K562 (cell line): ENCODE data around the gene HSF4. TPM values are rescaled to one million over a fixed set of nuclear protein-coding genes. Genes with fewer than 3 reads are reported as not detected.

ENCODE experiments used
- ATAC-seq: fragments of 200-7000 bp; cut with Tn5 transposase; 3 replicates; pipeline ENCODE4 v1.9.1; 2020; ENCODE audit warnings: moderate library complexity
- BruUV-seq: library from RNA; stranded (reverse); fragments of 400-500 nt; replicated peaks from 2 replicates; lab custom pipeline; 2021; lab: Mats Ljungman, UMichigan
- CTCF ChIA-PET: fragments of 300-600 bp; formaldehyde crosslinking; extraction: SDS; loops from one replicate; lab custom pipeline; 2021; ENCODE audit warnings: low intra/inter-chr PET ratio; lab: Yijun Ruan, JAX
- POLR2A ChIA-PET: fragments of 300-600, 350-650 bp; sonication (Branson Sonifier 250); formaldehyde crosslinking; extraction: SDS; loops from one replicate; lab custom pipeline; 2021; ENCODE audit warnings: antibody characterized with exemption, inconsistent platforms; lab: Yijun Ruan, JAX
- DNase-seq, 4 experiments: peaks; one replicate each; pipeline versions ENCODE4 v3.0.0 to v3.0.0-alpha.2; 2011 to 2018; ENCODE audit warnings: low spot score in 3 of 4, mixed read lengths in 3 of 4; ENCODE audit errors: extremely low read depth in 1 of 4
- FAIRE-seq: peaks from 2 replicates; lab custom pipeline; 2011; peaks lifted over from hg19 to GRCh38; lab: Jason Lieb, UNC
- H2AFZ ChIP-seq: 2 replicates; pipeline ENCODE4 v1.6.0; 2011; ENCODE audit warnings: low read depth, low read length, control low read depth, inconsistent platforms
- H3K27ac ChIP-seq: fragments of 200-600 bp; 3 replicates; pipeline ENCODE4 v1.8.0; 2011; ENCODE audit warnings: low read depth, mild to moderate bottlenecking, control low read depth, inconsistent platforms, low read length, moderate library complexity, mixed read lengths; ENCODE audit errors: extremely low read depth
- H3K27me3 ChIP-seq, 2 experiments: fragments of 300-600 bp in 1 of 2; 2 replicates in 1 of 2; 3 replicates in 1 of 2; pipeline versions ENCODE4 v1.6.0 to v1.8.0; 2011; ENCODE audit warnings: inconsistent platforms in 2 of 2, low read length in 2 of 2, mild to moderate bottlenecking in 1 of 2, mixed read lengths in 1 of 2, moderate library complexity in 1 of 2; ENCODE audit not compliant: control insufficient read depth in 2 of 2, insufficient read depth in 2 of 2
- H3K36me3 ChIP-seq: fragments of 300-600 bp; 3 replicates; pipeline ENCODE4 v1.8.0; 2011; ENCODE audit warnings: mild to moderate bottlenecking, low read length, inconsistent platforms; ENCODE audit not compliant: control insufficient read depth, insufficient read depth
- H3K4me1 ChIP-seq, 2 experiments: fragments of 200-600 bp in 1 of 2; replicated peaks in 1 of 2; 2 replicates in 1 of 2; 3 replicates in 1 of 2; pipeline versions ENCODE4 v1.5.1 to v1.8.0; 2011; ENCODE audit warnings: inconsistent platforms in 2 of 2, low read length in 2 of 2, mild to moderate bottlenecking in 1 of 2, mixed read lengths in 1 of 2, moderate library complexity in 1 of 2; ENCODE audit not compliant: control insufficient read depth in 2 of 2, insufficient read depth in 2 of 2
- H3K4me2 ChIP-seq: 2 replicates; pipeline ENCODE4 v1.6.1; 2011; ENCODE audit warnings: low read length, control low read depth, inconsistent platforms, mixed read lengths; ENCODE audit not compliant: insufficient read depth
- H3K4me3 ChIP-seq: fragments of 200-600 bp; sonication (generic), shearing (Covaris generic); 2 replicates; pipeline ENCODE4 v1.5.1; 2016; ENCODE audit warnings: control low read depth, inconsistent platforms
- H3K79me2 ChIP-seq: fragments of 200-600 bp; 3 replicates; pipeline ENCODE4 v1.8.0; 2011; ENCODE audit warnings: low read length, inconsistent platforms; ENCODE audit not compliant: control insufficient read depth, insufficient read depth
- H3K9ac ChIP-seq, 2 experiments: 2 replicates each; pipeline versions ENCODE4 v1.6.0 to v1.6.1; 2011; ENCODE audit warnings: low read depth in 2 of 2, low read length in 2 of 2, control low read depth in 1 of 2, inconsistent platforms in 1 of 2, mild to moderate bottlenecking in 1 of 2, mixed read lengths in 1 of 2; ENCODE audit not compliant: insufficient read depth in 1 of 2
- H3K9me1 ChIP-seq: one replicate; pipeline ENCODE4 v1.6.0; 2011; ENCODE audit warnings: inconsistent platforms, mild to moderate bottlenecking, low read length, moderate library complexity; ENCODE audit not compliant: control insufficient read depth, insufficient read depth
- H3K9me3 ChIP-seq: replicated peaks from 2 replicates; pipeline ENCODE4 v1.5.1; 2011; ENCODE audit warnings: low read depth, low read length, inconsistent platforms; ENCODE audit not compliant: control insufficient read depth, insufficient read depth
- H4K20me1 ChIP-seq: replicated peaks from 2 replicates; pipeline ENCODE4 v1.6.1; 2011; ENCODE audit warnings: low read length, inconsistent platforms, mixed read lengths; ENCODE audit not compliant: control insufficient read depth, insufficient read depth
- NCOA2 ChIP-seq, 2 experiments: fragments of 450-650 bp; IDR thresholded peaks; 2 replicates each; pipeline ENCODE4 v1.6.1; 2018; ENCODE audit warnings: mild to moderate bottlenecking in 2 of 2, moderate library complexity in 1 of 2; ENCODE audit not compliant: partially characterized antibody in 2 of 2
- NELFE ChIP-seq: IDR thresholded peaks from 2 replicates; pipeline ENCODE4 v1.6.1; 2011; ENCODE audit warnings: mild to moderate bottlenecking; ENCODE audit not compliant: insufficient read depth, insufficient read length
- RBFOX2 ChIP-seq: fragments of 200-400 bp; formaldehyde crosslinking; IDR thresholded peaks from 2 replicates; pipeline ENCODE4 v1.6.1; 2017; ENCODE audit warnings: low read depth, mild to moderate bottlenecking, low read length, moderate library complexity
- TSC22D4 ChIP-seq: fragments of 450-650 bp; IDR thresholded peaks from 2 replicates; pipeline ENCODE4 v1.6.1; 2016; ENCODE audit warnings: missing genetic modification characterization, missing biosample characterization, control low read depth
- WGBS: fragments of 100-300 bp; shearing (Covaris generic); methylation state at CpG from one replicate; pipeline ENCODE4 v1.1.6; 2016; ENCODE audit warnings: low coverage, mixed read lengths; ENCODE audit not compliant: insufficient coverage; ENCODE audit errors: missing lambda C conversion rate; 5-methylcytosine and 5-hydroxymethylcytosine counted together
- in situ Hi-C: fragments of 300-500 bp; cut with MboI; formaldehyde crosslinking; loops from 4 replicates; pipeline ENCODE4 v1.15.0; 2018; ENCODE audit warnings: inconsistent platforms, mixed read lengths
- intact Hi-C: fragments of 100-400 bp; cut with micrococcal nuclease; formaldehyde crosslinking; loops from 2 replicates; pipeline ENCODE4 v1.14.2; 2022
- polyA plus RNA-seq, 8 experiments: library from polyadenylated mRNA; depleted of rRNA in 4 of 8; stranded (reverse) in 5 of 8; unstranded in 3 of 8; fragments of >200 nt; fragmentation: Nextera tagmentation in 2 of 8; fragmentation: Illumina TruSeq in 1 of 8; extraction: Ambion mirVana in 2 of 8; extraction: Trizol in 1 of 8; gene quantifications; 2 replicates each; pipeline versions ENCODE4 v1.2.1 to v1.2.3, GENCODE V29; 2011 to 2014; ENCODE audit warnings: inconsistent platforms in 1 of 8, missing spikeins in 1 of 8
- total RNA-seq, 7 experiments: library from RNA; depleted of rRNA in 6 of 7; stranded (reverse); fragments of >200 nt in 6 of 7; fragmentation: Illumina TruSeq in 2 of 7; extraction: Trizol in 2 of 7; gene quantifications; 2 replicates each; pipeline versions ENCODE4 v1.2.1 to v1.2.3, GENCODE V29; 2011 to 2021; ENCODE audit warnings: low replicate concordance in 1 of 7
- TF ChIP-seq, protein P1 (sequence below): fragments of 450-650 bp; conservative IDR thresholded peaks from 2 replicates; pipeline ENCODE4 v1.6.1; 2016; ENCODE audit warnings: missing genetic modification characterization, low read depth, mild to moderate bottlenecking, missing compliant biosample characterization, moderate library complexity

HSF4 gene
- total and polyA plus RNA-seq, 9 of the 15 experiments (the other 6 are each of a cell fraction or from before 2014, with no cell fraction given): 0.50 to 35.4 (median 8.8) TPM; not detected in 1

- Histone ChIP-seq H3K9me1 (no peaks in the 10 kb centered on the region), H3K27ac (no peak overlapping the region; the same call in 2 of the 3 replicates), H2AFZ (no peak overlapping the region), H3K9ac (peak overlapping the region in 1 of 2 experiments; percentile 19; a peak in 2 of 4 replicates), H4K20me1 (no peaks in the 10 kb centered on the region), H3K36me3 (peaks cover 75% of the 10 kb centered on the region), H3K4me3 (no peak overlapping the region), H3K79me2 (peaks cover 46% of the 10 kb centered on the region), H3K4me2 (no peak overlapping the region), H3K4me1 (peaks cover 27 to 65% of the 10 kb centered on the region in 2 experiments), H3K9me3 (no peaks in the 10 kb centered on the region), H3K27me3 (no peaks in the 10 kb centered on the region)
- peak in 1 of 4 experiments; percentile 34 for DNase-seq
- BruUV-seq: no TSS peak
- POLR2A ChIA-PET: interaction anchor here (1.2 kb wide), 1 partner anchor 13 kb away, joined by 4 read pairs; no protein-coding TSS in a partner anchor
- intact Hi-C loops: no loop called here
- no peak for ATAC-seq
- whole genome bisulfite sequencing: 70% methylated on average over 5 of the region's 5 CpGs
- no peak for FAIRE-seq
- CTCF ChIA-PET: no interaction called here
- no peak for TF ChIP-seq TSC22D4 (tag)
- TF ChIP-seq RBFOX2: 0 out of 2 replicates have a peak, but pooled peaks have one; percentile 22
- in situ Hi-C loops: no loop called here
These were observed 31.1 kb downstream of the HSF4 start for GRCh38 chr16:67195676-67196075.

GRCh38 chr16:67196881-67197280 is 32.3 kb downstream of the HSF4 start:
- Histone ChIP-seq H3K27me3 (no peaks in the 10 kb centered on the region), H3K4me2 (no peak overlapping the region), H3K9me3 (no peaks in the 10 kb centered on the region), H3K9ac (peak overlapping the region in 1 of 2 experiments; percentile 38; a peak in 1 of 4 replicates), H2AFZ (no peak overlapping the region), H3K9me1 (no peaks in the 10 kb centered on the region), H4K20me1 (no peaks in the 10 kb centered on the region), H3K79me2 (peaks cover 40% of the 10 kb centered on the region), H3K36me3 (peaks cover 84% of the 10 kb centered on the region), H3K27ac (no peak overlapping the region), H3K4me1 (peaks cover 17 to 59% of the 10 kb centered on the region in 2 experiments), H3K4me3 (no peak overlapping the region)
- intact Hi-C loops: no loop called here
- in situ Hi-C loops: no loop called here
- no peak for TF ChIP-seq NCOA2 (IDR thresholded peaks at IDR 0.05; ENCODE audit: partially characterized antibody in 2 of 2)
- TF ChIP-seq, protein P1, sequence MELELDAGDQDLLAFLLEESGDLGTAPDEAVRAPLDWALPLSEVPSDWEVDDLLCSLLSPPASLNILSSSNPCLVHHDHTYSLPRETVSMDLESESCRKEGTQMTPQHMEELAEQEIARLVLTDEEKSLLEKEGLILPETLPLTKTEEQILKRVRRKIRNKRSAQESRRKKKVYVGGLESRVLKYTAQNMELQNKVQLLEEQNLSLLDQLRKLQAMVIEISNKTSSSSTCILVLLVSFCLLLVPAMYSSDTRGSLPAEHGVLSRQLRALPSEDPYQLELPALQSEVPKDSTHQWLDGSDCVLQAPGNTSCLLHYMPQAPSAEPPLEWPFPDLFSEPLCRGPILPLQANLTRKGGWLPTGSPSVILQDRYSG (tag): no peak
- TF ChIP-seq NELFE: no peak
- ATAC-seq (no peak), DNase-seq (no peak), FAIRE-seq (no peak)
- 100% methylated on average over 1 of the region's 1 CpG for WGBS
- ChIA-PET POLR2A (interaction anchor here (2.2 kb wide), 1 partner anchor 12 kb away, joined by 9 read pairs; no protein-coding TSS in a partner anchor), CTCF (no interaction called here)
- no TSS peak for BruUV-seq
